GM23338 (cell line): ENCODE measurements around the gene APOM. TPM values are rescaled to one million over a fixed set of nuclear protein-coding genes. Genes with fewer than 3 reads are reported as not detected.

Experiments
- ATAC-seq: fragments of 200-7000 bp; cut with Tn5 transposase; 3 replicates; pipeline ENCODE4 v1.9.1; 2020
- DNase-seq: peaks from one replicate; pipeline ENCODE4 v3.0.0-alpha.2; 2015; ENCODE audit warnings: low spot score
- H2AFZ ChIP-seq: fragments of 200-600 bp; sonication (generic); 2 replicates; pipeline ENCODE4 v1.8.0; 2016; ENCODE audit warnings: antibody characterized with exemption, mild to moderate bottlenecking, moderate library complexity
- H3F3A ChIP-seq: fragments of 200-600 bp; sonication (generic); replicated peaks from 2 replicates; pipeline ENCODE4 v1.8.0; 2017; ENCODE audit warnings: antibody characterized with exemption, mixed run types, low read depth
- H3K27ac ChIP-seq: fragments of 200-600 bp; sonication (generic); 2 replicates; pipeline ENCODE4 v1.6.1; 2016; ENCODE audit warnings: low read depth
- H3K27me3 ChIP-seq: fragments of 200-600 bp; sonication (generic); 2 replicates; pipeline ENCODE4 v1.8.0; 2016; ENCODE audit warnings: mild to moderate bottlenecking, mixed run types, moderate library complexity; ENCODE audit not compliant: insufficient read depth
- H3K36me3 ChIP-seq: fragments of 200-600 bp; sonication (generic); 2 replicates; pipeline ENCODE4 v1.8.0; 2016; ENCODE audit warnings: mild to moderate bottlenecking; ENCODE audit not compliant: insufficient read depth
- H3K4me1 ChIP-seq: fragments of 200-600 bp; sonication (generic); 2 replicates; pipeline ENCODE4 v1.8.0; 2016; ENCODE audit warnings: mild to moderate bottlenecking, moderate library complexity; ENCODE audit not compliant: insufficient read depth
- H3K4me2 ChIP-seq: fragments of 200-600 bp; sonication (generic); 2 replicates; pipeline ENCODE4 v1.7.1; 2017; ENCODE audit warnings: mixed run types
- H3K4me3 ChIP-seq: fragments of 200-600 bp; sonication (generic); 2 replicates; pipeline ENCODE4 v1.6.1; 2016; ENCODE audit warnings: mixed run types
- H3K79me2 ChIP-seq: fragments of 200-600 bp; sonication (generic); replicated peaks from 2 replicates; pipeline ENCODE4 v1.8.0; 2017; ENCODE audit warnings: mild to moderate bottlenecking; ENCODE audit not compliant: insufficient read depth
- H3K9me2 ChIP-seq: fragments of 200-600 bp; sonication (generic); 2 replicates; pipeline ENCODE4 v1.8.0; 2017; ENCODE audit not compliant: insufficient read depth
- H4K20me1 ChIP-seq: fragments of 200-600 bp; sonication (generic); replicated peaks from 2 replicates; pipeline ENCODE4 v1.8.0; 2017; ENCODE audit warnings: mild to moderate bottlenecking; ENCODE audit not compliant: insufficient read depth
- H3K27ac Mint-ChIP-seq: 2 replicates; pipeline ENCODE4 v1.8.0; 2020; ENCODE audit warnings: inconsistent platforms, mild to moderate bottlenecking, moderate library complexity, mixed read lengths
- H3K27me3 Mint-ChIP-seq: 3 replicates; pipeline ENCODE4 v1.8.0; 2022; ENCODE audit warnings: low read depth, mild to moderate bottlenecking, moderate library complexity, mixed read lengths, inconsistent platforms; ENCODE audit not compliant: insufficient read depth, poor library complexity
- H3K36me3 Mint-ChIP-seq: 3 replicates; pipeline ENCODE4 v1.8.0; 2021; ENCODE audit warnings: low read depth, mild to moderate bottlenecking, inconsistent platforms, moderate library complexity, mixed read lengths
- H3K4me1 Mint-ChIP-seq: 3 replicates; pipeline ENCODE4 v1.8.0; 2020; ENCODE audit warnings: mild to moderate bottlenecking, inconsistent platforms, mixed read lengths
- H3K4me3 Mint-ChIP-seq: 3 replicates; pipeline ENCODE4 v1.8.0; 2021; ENCODE audit warnings: moderate library complexity, mild to moderate bottlenecking, inconsistent platforms, mixed read lengths
- H3K9me3 Mint-ChIP-seq: 3 replicates; pipeline ENCODE4 v1.8.0; 2020; ENCODE audit warnings: moderate library complexity, mild to moderate bottlenecking, inconsistent platforms, mixed read lengths
- CTCF ChIP-seq, 2 experiments: fragments of 200-600 bp in 1 of 2; sonication (generic) in 1 of 2; conservative IDR thresholded peaks; 2 replicates each; pipeline versions ENCODE4 v1.5.1 to v1.6.1; 2016 to 2017; ENCODE audit warnings: antibody characterized with exemption in 2 of 2, low read depth in 2 of 2, mild to moderate bottlenecking in 2 of 2, moderate library complexity in 1 of 2
- EZH2 ChIP-seq: fragments of 200-600 bp; sonication (generic); IDR thresholded peaks from one replicate; pipeline ENCODE4 v1.8.0; 2017; ENCODE audit warnings: antibody characterized with exemption, mild to moderate bottlenecking, low read depth; ENCODE audit not compliant: unreplicated experiment
- JUNB ChIP-seq: IDR thresholded peaks from one replicate; pipeline ENCODE4 v1.6.1; 2016; ENCODE audit warnings: antibody characterized with exemption; ENCODE audit not compliant: unreplicated experiment
- NANOG ChIP-seq: IDR thresholded peaks from 2 replicates; pipeline ENCODE4 v1.6.1; 2016; ENCODE audit warnings: antibody characterized with exemption, borderline replicate concordance
- POLR2AphosphoS5 ChIP-seq: IDR thresholded peaks from 2 replicates; pipeline ENCODE4 v1.6.1; 2016; ENCODE audit warnings: antibody characterized with exemption, low read depth
- STAT1 ChIP-seq: IDR thresholded peaks from one replicate; pipeline ENCODE4 v1.6.1; 2016; ENCODE audit warnings: antibody characterized with exemption; ENCODE audit not compliant: unreplicated experiment
- ZNF114 ChIP-seq: fragments of 250-450 bp; sonication (Bioruptor Pico); IDR thresholded peaks from 2 replicates; pipeline ENCODE4 v1.5.0; 2020; ENCODE audit warnings: mild to moderate bottlenecking, moderate library complexity
- ZNF462 ChIP-seq: fragments of 250-450 bp; sonication (Bioruptor Pico); IDR thresholded peaks from 2 replicates; pipeline ENCODE4 v1.5.0; 2020; ENCODE audit warnings: mild to moderate bottlenecking, moderate library complexity
- polyA plus RNA-seq: library from polyadenylated mRNA; unstranded; fragments of >200 nt; fragmentation: Nextera tagmentation; extraction: Ambion mirVana; gene quantifications from 2 replicates; pipeline ENCODE4 v1.2.1, GENCODE V29; 2016
- total RNA-seq: library from RNA; depleted of rRNA; stranded (reverse); fragments of >200 nt; shearing (Covaris generic); gene quantifications from 2 replicates; pipeline ENCODE4 v1.2.3, GENCODE V29; 2014
- TF ChIP-seq, protein P1 (sequence below): IDR thresholded peaks from 2 replicates; pipeline ENCODE4 v1.6.1; 2016; ENCODE audit warnings: antibody characterized with exemption

The APOM gene
- total and polyA plus RNA-seq, 2 experiments from 2014 or later: 1.2 to 10.7 TPM

DNA sequence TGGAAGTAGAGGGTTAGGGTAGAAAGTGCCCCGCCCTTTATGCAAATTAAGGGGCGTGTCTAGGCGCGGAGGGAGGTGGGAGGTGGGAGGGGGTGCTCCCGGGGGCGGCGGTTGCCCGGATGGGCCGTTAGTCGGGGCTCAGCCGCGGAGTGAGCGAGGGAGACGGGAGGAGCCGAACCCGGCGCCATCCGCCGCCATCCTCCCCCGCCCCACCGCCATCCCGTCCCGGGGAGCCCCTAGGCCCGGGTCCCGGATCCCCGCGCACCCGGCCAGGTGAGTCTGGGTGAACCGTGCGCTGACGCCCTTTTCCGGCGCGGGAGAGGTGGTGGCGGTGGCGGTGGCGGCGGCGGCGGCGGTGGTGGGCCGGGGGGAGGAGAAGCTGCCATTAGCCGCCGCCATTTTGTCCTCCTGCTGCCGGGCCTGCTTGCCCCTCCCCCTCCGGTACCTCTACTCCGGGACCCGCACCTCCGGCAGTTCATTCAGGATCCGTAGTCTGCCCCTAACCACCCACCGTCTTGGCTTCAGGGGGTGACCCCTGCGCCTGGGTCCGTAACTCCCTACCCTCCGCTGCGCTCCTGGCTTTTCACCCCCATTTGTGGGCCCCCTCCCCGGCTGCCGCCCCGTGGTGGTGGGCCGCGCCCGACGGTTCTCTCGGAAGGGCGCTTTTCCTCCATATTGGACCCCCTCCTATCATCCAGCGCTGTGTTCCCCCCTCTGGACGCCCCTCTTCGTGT is 34.9 kb upstream of the APOM start, which contains the start of gene PRRC2A:
PRRC2A (plus strand) TSS at position 130 of the 734 bp plus-strand sequence. CDS start 2,075 bp downstream, outside the sequence.
- Histone ChIP-seq H3K9me2 (no peaks in the 10 kb centered on the region), H3K27ac (peak within 1 kb of the TSS; percentile 100), H4K20me1 (peaks cover 30% of the 10 kb centered on the region), H2AFZ (no peak within 1 kb of the TSS), H3K27me3 (no peaks in the 10 kb centered on the region), H3K36me3 (peaks cover 33% of the 10 kb centered on the region), H3K4me3 (peak within 1 kb of the TSS; percentile 100), H3K79me2 (peaks cover 44% of the 10 kb centered on the region), H3F3A (peaks cover 26% of the 10 kb centered on the region), H3K4me1 (peaks cover 25% of the 10 kb centered on the region), H3K4me2 (peak within 1 kb of the TSS; percentile 99)
- DNase-seq (peak; percentile 91), ATAC-seq (peak; percentile 77)
- Mint-ChIP-seq H3K9me3 (peaks cover 6% of the 10 kb centered on the region), H3K27ac (peak within 1 kb of the TSS; percentile 100), H3K27me3 (peaks cover 21% of the 10 kb centered on the region), H3K36me3 (peaks cover 56% of the 10 kb centered on the region), H3K4me3 (peak within 1 kb of the TSS; percentile 94), H3K4me1 (peaks cover 19% of the 10 kb centered on the region)
- TF ChIP-seq, protein P1, sequence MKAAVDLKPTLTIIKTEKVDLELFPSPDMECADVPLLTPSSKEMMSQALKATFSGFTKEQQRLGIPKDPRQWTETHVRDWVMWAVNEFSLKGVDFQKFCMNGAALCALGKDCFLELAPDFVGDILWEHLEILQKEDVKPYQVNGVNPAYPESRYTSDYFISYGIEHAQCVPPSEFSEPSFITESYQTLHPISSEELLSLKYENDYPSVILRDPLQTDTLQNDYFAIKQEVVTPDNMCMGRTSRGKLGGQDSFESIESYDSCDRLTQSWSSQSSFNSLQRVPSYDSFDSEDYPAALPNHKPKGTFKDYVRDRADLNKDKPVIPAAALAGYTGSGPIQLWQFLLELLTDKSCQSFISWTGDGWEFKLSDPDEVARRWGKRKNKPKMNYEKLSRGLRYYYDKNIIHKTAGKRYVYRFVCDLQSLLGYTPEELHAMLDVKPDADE: no peak
- TF ChIP-seq POLR2AphosphoS5: peak; percentile 67

- Histone ChIP-seq H3K27ac (peak overlapping the region; percentile 100), H3F3A (peaks cover 32% of the 10 kb centered on the region), H4K20me1 (peaks cover 35% of the 10 kb centered on the region), H2AFZ (no peak overlapping the region), H3K9me2 (no peaks in the 10 kb centered on the region), H3K4me3 (peak overlapping the region; percentile 100), H3K4me2 (peak overlapping the region; percentile 99), H3K36me3 (peaks cover 39% of the 10 kb centered on the region), H3K4me1 (peaks cover 19% of the 10 kb centered on the region), H3K79me2 (peaks cover 51% of the 10 kb centered on the region), H3K27me3 (no peaks in the 10 kb centered on the region)
- H3K27me3 Mint-ChIP-seq: peaks cover 24% of the 10 kb centered on the region
- H3K36me3 Mint-ChIP-seq: peaks cover 63% of the 10 kb centered on the region
- H3K4me1 Mint-ChIP-seq: peaks cover 12% of the 10 kb centered on the region
- peak overlapping the region; percentile 94 for H3K4me3 Mint-ChIP-seq
- ATAC-seq: no peak
- peak overlapping the region; percentile 99 for H3K27ac Mint-ChIP-seq
- H3K9me3 Mint-ChIP-seq: peaks cover 6% of the 10 kb centered on the region
- no peak for DNase-seq
- TF ChIP-seq JUNB: no peak
- TF ChIP-seq, protein P1: no peak
- TF ChIP-seq POLR2AphosphoS5: no peak
- TF ChIP-seq CTCF (conservative IDR thresholded peaks at IDR 0.05; ENCODE audit: low read depth in 2 of 2): no peak
- no peak for TF ChIP-seq EZH2
- no peak for TF ChIP-seq NANOG
- no peak for TF ChIP-seq ZNF462 (CRISPR knock-in tag)
- TF ChIP-seq STAT1: no peak
- no peak for TF ChIP-seq ZNF114 (CRISPR knock-in tag)
These were observed 34.3 kb upstream of the APOM start for GRCh38 chr6:31621320-31621939.
